MM.1S (cell line): ENCODE measurements around the gene RABL6.

ENCODE experiments used
- DNase-seq: peaks from one replicate; pipeline ENCODE4 v3.0.0-alpha.2; 2015
- H2AFZ ChIP-seq: fragments of 300-600 bp; sonication (generic); 2 replicates; pipeline ENCODE4 v1.6.0; 2016; ENCODE audit warnings: antibody characterized with exemption, low read length
- H3F3A ChIP-seq: fragments of 300-600 bp; sonication (generic); 2 replicates; pipeline ENCODE4 v1.6.1; 2016; ENCODE audit warnings: mild to moderate bottlenecking, antibody characterized with exemption, low read length, moderate library complexity, mixed read lengths; ENCODE audit not compliant: insufficient read depth
- H3K27ac ChIP-seq: fragments of 300-600 bp; sonication (generic); 2 replicates; pipeline ENCODE4 v1.5.1; 2016; ENCODE audit warnings: mild to moderate bottlenecking, low read length
- H3K27me3 ChIP-seq: fragments of 300-600 bp; sonication (generic); replicated peaks from 2 replicates; pipeline ENCODE4 v1.6.0; 2016; ENCODE audit warnings: low read length; ENCODE audit not compliant: insufficient read depth
- H3K36me3 ChIP-seq: fragments of 300-600 bp; sonication (generic); replicated peaks from 2 replicates; pipeline ENCODE4 v1.6.1; 2016; ENCODE audit warnings: mild to moderate bottlenecking, low read length, mixed read lengths; ENCODE audit not compliant: insufficient read depth
- H3K4me1 ChIP-seq: fragments of 300-600 bp; sonication (generic); 2 replicates; pipeline ENCODE4 v1.6.1; 2016; ENCODE audit warnings: low read length, mixed read lengths
- H3K4me2 ChIP-seq: fragments of 300-600 bp; sonication (generic); 2 replicates; pipeline ENCODE4 v1.6.0; 2016; ENCODE audit warnings: low read depth, low read length
- H3K4me3 ChIP-seq: fragments of 300-600 bp; sonication (generic); 2 replicates; pipeline ENCODE4 v1.5.1; 2016; ENCODE audit warnings: low read length, mixed read lengths
- H3K79me2 ChIP-seq: fragments of 300-600 bp; sonication (generic); 2 replicates; pipeline ENCODE4 v1.6.1; 2016; ENCODE audit warnings: mixed run types, low read length, mixed read lengths
- H3K9ac ChIP-seq: fragments of 300-600 bp; sonication (generic); 2 replicates; pipeline ENCODE4 v1.6.1; 2016; ENCODE audit warnings: low read length, mixed read lengths
- H3K9me2 ChIP-seq: fragments of 300-600 bp; sonication (generic); replicated peaks from 2 replicates; pipeline ENCODE4 v1.6.1; 2016; ENCODE audit warnings: mild to moderate bottlenecking, low read length, mixed read lengths; ENCODE audit not compliant: insufficient read depth
- H3K9me3 ChIP-seq: fragments of 300-600 bp; sonication (generic); replicated peaks from 2 replicates; pipeline ENCODE4 v1.6.1; 2016; ENCODE audit warnings: mild to moderate bottlenecking, low read length, mixed read lengths; ENCODE audit not compliant: insufficient read depth
- H4K20me1 ChIP-seq: fragments of 300-600 bp; sonication (generic); 2 replicates; pipeline ENCODE4 v1.6.1; 2016; ENCODE audit warnings: mild to moderate bottlenecking, low read length, moderate library complexity, mixed read lengths; ENCODE audit not compliant: insufficient read depth
- EZH2 ChIP-seq: fragments of 300-600 bp; sonication (generic); optimal IDR thresholded peaks from 2 replicates; pipeline ENCODE3; 2017; ENCODE audit warnings: low read depth, mild to moderate bottlenecking, antibody characterized with exemption, low read length, mixed read lengths
- EZH2phosphoT487 ChIP-seq: fragments of 300-600 bp; sonication (generic); IDR thresholded peaks from 2 replicates; pipeline ENCODE4 v1.6.1; 2018; ENCODE audit warnings: antibody characterized with exemption, low read length
- TF ChIP-seq, protein P1 (sequence below): fragments of 300-600 bp; sonication (generic); IDR thresholded peaks from 2 replicates; pipeline ENCODE4 v1.5.1; 2016; ENCODE audit warnings: antibody characterized with exemption, low read length, mixed read lengths

Gene RABL6

DNA sequence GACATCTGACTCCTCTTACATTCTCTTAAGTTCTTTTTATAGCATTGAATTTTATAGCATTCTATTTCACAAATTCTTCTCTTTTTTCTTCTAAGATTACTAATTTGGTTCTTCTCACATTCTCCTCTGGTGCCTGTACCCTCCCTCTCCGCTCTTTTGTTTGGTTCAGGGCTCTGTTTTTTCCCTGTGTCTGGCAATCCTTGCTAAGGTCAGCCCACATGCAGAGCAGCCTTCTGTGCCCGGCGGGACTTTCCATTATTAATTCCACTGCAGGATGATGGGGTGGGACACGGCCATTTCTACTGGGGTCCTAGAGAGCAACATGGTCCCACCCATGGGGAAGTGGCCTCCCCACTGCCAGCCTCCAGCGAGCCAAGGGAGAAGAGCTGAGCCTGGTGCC is 68.7 kb downstream of the RABL6 start:
- Histone ChIP-seq H3K9ac (no peak overlapping the region), H4K20me1 (no peaks in the 10 kb centered on the region), H3K9me2 (no peaks in the 10 kb centered on the region), H3K79me2 (no peaks in the 10 kb centered on the region), H3K4me3 (no peak overlapping the region), H3K27me3 (no peaks in the 10 kb centered on the region), H3K9me3 (no peaks in the 10 kb centered on the region), H3K27ac (no peak overlapping the region), H3K4me1 (peaks cover 3% of the 10 kb centered on the region), H3K36me3 (no peaks in the 10 kb centered on the region), H2AFZ (no peak overlapping the region), H3F3A (peaks cover 2% of the 10 kb centered on the region), H3K4me2 (no peak overlapping the region)
- no peak for DNase-seq
- TF ChIP-seq EZH2phosphoT487 (no peak), EZH2 (no peak)
- TF ChIP-seq, protein P1, sequence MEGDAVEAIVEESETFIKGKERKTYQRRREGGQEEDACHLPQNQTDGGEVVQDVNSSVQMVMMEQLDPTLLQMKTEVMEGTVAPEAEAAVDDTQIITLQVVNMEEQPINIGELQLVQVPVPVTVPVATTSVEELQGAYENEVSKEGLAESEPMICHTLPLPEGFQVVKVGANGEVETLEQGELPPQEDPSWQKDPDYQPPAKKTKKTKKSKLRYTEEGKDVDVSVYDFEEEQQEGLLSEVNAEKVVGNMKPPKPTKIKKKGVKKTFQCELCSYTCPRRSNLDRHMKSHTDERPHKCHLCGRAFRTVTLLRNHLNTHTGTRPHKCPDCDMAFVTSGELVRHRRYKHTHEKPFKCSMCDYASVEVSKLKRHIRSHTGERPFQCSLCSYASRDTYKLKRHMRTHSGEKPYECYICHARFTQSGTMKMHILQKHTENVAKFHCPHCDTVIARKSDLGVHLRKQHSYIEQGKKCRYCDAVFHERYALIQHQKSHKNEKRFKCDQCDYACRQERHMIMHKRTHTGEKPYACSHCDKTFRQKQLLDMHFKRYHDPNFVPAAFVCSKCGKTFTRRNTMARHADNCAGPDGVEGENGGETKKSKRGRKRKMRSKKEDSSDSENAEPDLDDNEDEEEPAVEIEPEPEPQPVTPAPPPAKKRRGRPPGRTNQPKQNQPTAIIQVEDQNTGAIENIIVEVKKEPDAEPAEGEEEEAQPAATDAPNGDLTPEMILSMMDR = no peak

DNA sequence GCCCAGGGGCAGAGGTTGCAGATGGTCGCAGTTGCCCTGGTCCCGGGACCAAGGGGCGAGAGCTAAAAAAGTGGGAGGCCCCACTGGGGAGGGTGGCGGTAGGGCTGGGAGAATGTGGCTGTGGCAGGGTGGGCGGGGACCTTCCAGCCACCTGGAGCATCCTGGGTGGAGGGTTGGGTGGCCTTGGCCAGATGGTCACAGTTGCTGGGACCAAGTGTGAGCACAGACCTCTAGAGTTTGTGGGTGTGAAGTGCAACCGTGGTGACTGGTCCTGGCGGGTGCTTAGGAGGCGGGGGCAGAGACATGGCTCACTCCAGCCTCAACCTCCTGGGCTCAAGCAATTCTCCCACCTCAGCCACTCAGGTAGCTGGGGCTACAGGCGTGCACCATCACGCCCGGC is 72.9 kb downstream of the RABL6 start:
- H3K27me3 ChIP-seq = no peaks in the 10 kb centered on the region
- TF ChIP-seq, protein P1 = no peak
- TF ChIP-seq EZH2phosphoT487 (no peak), EZH2 (no peak)
- DNase-seq = no peak
- no peaks in the 10 kb centered on the region for H3K36me3 ChIP-seq
- H3K4me2 ChIP-seq = no peak overlapping the region
- H2AFZ ChIP-seq = no peak overlapping the region
- peaks cover 20% of the 10 kb centered on the region for H3K4me1 ChIP-seq
- H4K20me1 ChIP-seq = no peaks in the 10 kb centered on the region
- no peaks in the 10 kb centered on the region for H3K9me3 ChIP-seq
- H3K9ac ChIP-seq = no peak overlapping the region
- no peak overlapping the region for H3K4me3 ChIP-seq
- no peaks in the 10 kb centered on the region for H3K9me2 ChIP-seq
- peaks cover 14% of the 10 kb centered on the region for H3K79me2 ChIP-seq
- H3F3A ChIP-seq = peaks cover 29% of the 10 kb centered on the region
- H3K27ac ChIP-seq = no peak overlapping the region

DNA sequence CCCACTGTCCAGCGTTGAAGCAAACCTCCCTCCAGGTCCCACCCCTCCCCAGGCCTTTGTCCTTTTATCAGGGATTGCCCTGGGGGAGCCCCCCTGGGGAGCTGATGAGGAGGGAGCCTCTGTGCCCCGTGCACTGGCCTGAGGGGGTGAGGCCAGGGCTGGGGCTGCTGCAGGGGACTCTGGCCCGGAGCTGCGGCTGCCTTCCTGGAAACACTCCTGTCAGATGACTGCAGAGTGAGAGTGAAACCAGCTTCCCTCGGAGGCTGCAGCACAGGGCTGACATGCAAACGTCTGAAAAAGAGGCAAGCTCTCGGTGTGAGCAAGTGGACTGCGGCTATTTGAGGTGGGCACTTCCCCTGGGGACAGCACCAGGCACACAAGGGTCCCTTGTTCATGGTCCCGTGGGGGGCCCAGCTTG is 74.0 kb downstream of the RABL6 start:
- Histone ChIP-seq H3K27me3 (no peaks in the 10 kb centered on the region), H3K36me3 (no peaks in the 10 kb centered on the region), H3K9ac (peak overlapping the region; percentile 66), H3K79me2 (peaks cover 19% of the 10 kb centered on the region), H4K20me1 (no peaks in the 10 kb centered on the region), H3K9me3 (no peaks in the 10 kb centered on the region), H3K4me3 (peak overlapping the region; percentile 64), H3K9me2 (no peaks in the 10 kb centered on the region), H2AFZ (peak overlapping the region; percentile 57), H3K4me1 (peaks cover 20% of the 10 kb centered on the region), H3K27ac (peak overlapping the region; percentile 87), H3F3A (peaks cover 29% of the 10 kb centered on the region), H3K4me2 (peak overlapping the region; percentile 96)
- TF ChIP-seq EZH2 (no peak), EZH2phosphoT487 (no peak)
- TF ChIP-seq, protein P1 = no peak
- peak; percentile 65 for DNase-seq
